Pons (tissue), 1 donor: Measurements from ENCODE around the gene BANF2.

ENCODE experiments used
- DNase-seq: peaks from one replicate; pipeline ENCODE4 v3.0.0-alpha.2; 2016; ENCODE audit warnings: low spot score

The BANF2 gene

DNA sequence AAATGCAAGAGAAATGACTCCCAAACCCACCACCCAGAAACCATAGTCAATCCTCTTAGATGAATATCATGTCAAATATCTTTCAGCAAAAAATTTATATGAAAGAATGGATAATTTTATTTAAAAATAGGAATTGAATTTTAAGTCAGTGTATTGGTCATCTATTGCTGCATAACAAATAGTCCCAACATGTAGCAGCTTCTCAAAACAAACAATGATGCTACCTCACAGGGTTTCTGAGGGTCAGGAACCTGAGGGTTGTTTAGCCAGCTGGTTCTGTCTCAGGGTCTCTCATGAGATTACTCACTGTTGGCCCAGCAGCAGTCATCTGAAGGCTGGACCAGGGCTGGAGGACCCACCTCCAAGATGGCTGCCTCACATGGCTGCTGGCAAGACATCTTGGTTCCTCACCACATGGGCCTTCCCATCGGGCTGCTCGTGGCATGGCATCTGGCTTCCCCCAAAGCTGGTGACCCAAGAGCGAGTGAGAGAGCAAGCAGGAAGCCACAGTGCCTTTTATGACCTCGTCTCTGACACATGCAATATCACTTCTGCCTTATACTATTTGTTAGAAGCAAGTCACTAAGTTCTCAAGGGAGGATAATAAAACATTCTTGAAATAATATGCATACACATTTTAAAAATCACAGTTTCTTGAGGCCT lies 36.3 kb downstream of the BANF2 start:
- DNase-seq = no peak

DNA sequence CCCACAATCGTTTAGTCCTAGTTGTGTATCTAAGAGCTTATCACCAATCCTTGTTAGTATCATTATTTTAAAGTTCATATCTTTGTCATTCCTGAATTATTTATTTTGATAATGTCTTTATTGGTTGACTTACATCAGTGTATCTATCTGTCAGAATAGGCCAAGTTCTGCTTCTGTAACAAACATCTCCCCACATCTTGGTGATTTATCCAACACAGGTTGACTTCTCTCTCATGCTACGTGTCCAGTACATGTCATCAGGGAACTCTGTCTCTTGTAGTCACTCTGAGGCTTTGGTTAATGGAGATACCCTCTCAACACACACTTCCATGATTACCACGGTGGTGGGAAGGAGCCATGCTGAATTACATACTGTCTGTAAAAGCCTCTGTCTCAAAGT lies 38.4 kb downstream of the BANF2 start:
- DNase-seq = no peak

DNA sequence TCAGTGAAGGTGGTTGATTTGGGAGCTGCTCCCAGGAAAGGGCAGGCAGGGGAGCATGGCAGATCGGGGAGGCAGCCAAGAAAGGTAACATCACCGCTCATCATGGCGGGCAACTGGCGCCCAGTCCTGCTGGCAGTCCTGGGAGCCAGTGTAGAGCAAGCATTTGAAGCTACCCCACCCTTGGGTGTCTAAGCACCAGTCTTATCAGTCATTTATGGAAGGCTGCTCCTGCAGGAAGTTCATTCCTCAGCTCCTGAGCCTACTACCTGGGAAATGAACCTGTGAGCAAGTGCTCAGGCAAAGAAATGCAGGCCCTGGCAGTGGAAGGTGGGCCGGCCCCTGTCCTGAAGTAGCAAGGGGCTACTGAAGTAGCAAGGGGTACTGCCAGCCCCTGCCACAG lies 41.5 kb downstream of the BANF2 start:
- DNase-seq = no peak

GRCh38 chr20:17742731-17743130 lies 43.0 kb downstream of the BANF2 start:
- DNase-seq = no peak

- DNase-seq = no peak
Observed at GRCh38 chr20:17743677-17744076, 43.9 kb downstream of the BANF2 start.

DNA sequence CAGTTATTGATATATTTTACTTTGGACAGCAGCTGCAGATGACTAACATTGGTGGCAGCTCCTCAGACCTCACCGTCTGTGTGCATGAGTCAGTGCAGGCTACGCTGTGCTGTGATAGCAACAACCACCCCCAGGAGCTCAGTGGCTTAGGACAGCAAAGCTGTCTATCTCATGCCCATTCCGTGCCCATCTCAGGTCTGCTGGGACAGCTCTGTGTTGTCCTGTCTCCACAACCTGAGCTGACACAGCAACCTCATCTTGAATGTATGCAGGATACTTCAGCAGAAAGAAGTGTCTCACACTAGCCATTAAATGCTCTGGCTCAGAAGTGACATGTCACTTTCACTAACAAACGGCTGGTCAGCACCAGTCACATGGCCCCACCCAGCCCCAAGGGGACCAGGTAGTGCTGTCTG lies 47.7 kb downstream of the BANF2 start:
- DNase-seq = no peak

DNA sequence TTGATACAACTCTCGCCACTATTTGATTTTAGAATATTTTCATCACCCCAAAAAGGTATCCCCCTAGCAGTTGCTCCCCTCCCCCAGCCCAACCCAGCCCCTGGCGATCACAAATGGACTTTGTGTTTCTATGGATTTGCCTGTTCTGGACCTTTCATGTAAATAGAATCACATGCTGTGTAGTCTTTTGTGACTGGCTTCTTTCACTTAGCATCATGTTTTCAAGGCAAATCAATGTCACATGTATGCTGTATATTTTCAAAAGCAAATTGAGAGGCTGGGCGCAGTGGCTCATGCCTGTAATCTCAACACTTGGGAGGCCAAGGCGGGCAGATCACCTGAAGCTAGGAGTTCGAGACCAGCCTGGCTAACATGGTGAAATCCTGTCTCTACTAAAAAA lies 48.5 kb downstream of the BANF2 start:
- DNase-seq = no peak

GRCh38 chr20:17749626-17749977 lies 49.8 kb downstream of the BANF2 start:
- no peak for DNase-seq

DNA sequence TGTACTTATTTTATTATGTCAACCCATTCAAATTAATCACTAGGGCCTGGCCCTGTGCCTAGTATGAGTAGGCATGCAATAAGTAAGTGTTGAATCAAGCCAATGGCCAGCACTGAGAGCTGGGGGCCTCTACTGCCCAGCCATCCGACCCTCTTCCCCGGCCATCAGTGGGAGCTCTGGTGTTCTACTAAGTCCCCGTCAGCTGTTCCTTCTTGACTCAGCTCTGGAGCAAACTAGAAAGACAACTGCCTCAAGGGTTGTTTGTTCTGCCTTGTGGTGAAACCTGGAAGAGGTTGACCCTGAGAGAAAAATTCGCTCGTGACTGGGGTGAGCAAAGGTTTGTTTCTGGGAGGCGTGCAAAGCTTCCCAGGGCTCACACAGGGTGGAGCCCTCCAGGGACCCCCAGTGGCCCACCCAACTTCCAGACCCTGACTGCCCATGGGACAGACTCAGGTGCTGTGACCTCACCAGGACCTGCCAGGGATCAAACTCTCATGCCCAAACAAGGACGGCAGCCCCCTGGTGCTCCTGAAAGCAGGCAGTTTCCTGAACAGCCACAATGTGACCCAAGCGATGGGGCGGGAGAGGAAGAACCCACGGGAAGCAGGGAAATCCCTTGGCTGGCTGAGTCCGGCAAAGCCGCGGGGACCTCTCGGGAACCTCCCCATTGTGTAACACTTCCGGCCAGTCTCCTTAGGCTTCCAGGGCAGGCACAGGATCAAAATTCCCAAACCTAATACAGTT lies 50.4 kb downstream of the BANF2 start:
- no peak for DNase-seq

GRCh38 chr20:17750722-17751045 lies 50.9 kb downstream of the BANF2 start:
- no peak for DNase-seq

GRCh38 chr20:17751640-17752039 lies 51.9 kb downstream of the BANF2 start:
- DNase-seq = no peak

DNA sequence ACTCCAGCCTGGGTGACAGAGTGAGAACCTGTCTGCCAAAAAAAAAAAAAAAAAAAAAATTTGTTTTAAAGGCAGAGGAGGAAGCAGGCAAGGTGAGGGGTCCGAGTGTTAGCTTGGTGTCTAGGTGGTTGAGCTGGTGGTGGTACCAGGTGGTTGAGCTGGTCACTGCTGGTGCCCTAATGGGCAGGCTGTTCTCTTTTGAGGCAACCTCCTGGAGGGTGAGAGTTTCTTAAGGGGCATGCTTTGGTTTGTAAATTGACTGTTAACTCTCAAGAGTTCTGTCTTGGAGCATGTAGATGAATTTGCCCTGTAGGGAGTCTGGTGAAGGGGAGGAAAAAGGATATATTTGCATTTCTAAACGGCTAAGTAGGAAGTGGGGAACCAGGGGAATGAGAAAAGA lies 52.7 kb downstream of the BANF2 start:
- DNase-seq = no peak

DNA sequence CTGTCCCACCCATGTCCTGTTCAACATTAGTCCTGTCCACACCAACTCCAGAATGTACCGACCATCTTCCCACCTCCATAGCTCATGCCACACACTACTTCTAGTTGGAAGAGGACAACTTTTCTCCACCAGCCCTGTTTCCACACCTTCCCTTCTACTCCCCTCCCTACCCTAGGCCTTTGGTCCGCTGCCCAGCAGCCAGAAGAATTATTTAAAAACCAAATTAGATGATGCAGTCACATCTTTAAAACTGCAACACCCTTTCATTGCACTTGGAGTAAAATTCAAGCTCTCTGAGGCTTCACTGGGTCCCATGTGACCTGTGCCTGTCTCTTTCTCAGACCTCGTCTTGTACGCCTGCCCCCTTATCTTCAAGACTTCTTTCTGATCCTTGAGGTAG lies 53.8 kb downstream of the BANF2 start:
- no peak for DNase-seq

DNA sequence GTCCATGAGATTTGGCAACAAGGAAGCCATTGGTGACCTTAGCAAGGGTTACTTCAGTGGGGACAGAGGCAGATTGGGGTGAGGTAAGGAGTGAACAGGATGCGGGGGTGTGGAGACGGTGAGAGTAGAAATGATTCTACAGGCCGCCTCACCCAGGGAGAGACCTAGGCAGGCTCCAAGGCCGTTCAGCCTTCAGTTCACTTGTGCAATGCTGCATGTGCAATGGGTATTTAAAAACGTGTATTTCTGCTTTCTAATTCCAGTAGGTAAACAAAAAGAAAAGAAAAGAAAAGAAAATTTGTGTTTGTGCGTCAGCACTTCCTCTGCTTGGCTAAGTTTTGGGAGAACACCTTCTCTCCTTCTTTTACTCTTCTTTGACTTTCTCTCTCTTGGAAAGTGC lies 56.8 kb downstream of the BANF2 start:
- DNase-seq = no peak

DNA sequence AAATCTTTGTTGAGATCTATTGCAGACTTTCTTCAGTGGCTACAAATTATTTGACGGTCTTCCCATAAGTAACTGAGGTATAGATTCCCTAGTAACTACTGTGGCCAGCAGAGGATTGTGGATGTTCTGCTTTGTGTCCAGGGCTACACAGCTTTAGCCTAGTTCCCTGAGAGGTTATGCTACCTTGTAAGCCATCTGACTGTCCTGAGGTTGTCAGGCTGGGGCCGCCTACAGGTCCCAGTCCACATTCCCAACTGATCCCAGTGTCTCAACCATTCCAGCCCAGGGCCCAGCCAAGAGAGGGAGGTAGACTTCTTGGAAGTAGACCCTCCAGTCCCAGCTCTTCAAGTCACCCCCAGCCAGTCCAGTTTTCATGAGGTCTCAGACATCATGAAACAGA lies 57.7 kb downstream of the BANF2 start:
- DNase-seq = no peak

DNA sequence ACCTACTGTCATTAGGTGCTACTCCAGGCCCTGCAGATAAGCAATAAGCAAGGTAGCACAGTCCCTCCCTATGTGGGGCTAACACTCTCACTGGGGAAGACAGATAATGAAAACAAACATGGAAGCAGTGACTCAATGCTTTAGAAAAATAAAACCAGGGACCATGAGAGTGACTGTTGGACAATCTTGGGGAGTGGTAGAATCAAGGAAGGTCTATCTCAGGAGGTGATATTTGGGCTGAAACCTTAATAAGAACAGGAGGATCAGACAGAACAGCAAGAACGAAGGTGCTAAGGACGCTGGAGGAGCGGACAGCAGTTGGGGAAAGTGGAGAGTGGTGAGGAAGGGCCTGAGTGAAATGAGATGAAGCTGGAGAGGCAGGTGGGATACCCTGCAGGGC lies 58.2 kb downstream of the BANF2 start:
- no peak for DNase-seq

GRCh38 chr20:17758512-17758911 lies 58.7 kb downstream of the BANF2 start:
- DNase-seq = no peak

DNA sequence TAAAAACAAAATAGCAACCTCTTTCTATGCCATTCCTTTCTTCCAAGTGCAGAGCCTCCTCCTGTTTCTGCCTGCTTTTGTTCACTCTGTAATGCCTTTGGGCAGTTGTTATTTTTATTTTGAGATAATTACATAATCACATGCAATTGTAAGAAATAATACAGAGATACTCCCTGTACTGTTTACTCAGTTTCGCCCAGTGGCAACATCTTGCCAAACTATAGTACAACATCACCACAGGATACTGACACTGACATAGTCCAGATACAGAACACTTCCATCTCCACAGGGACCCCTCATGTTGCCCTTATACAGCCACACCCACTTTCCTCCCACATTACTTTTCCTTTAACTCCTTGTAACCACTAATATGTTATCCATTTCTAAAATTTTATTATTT lies 59.7 kb downstream of the BANF2 start:
- no peak for DNase-seq

DNA sequence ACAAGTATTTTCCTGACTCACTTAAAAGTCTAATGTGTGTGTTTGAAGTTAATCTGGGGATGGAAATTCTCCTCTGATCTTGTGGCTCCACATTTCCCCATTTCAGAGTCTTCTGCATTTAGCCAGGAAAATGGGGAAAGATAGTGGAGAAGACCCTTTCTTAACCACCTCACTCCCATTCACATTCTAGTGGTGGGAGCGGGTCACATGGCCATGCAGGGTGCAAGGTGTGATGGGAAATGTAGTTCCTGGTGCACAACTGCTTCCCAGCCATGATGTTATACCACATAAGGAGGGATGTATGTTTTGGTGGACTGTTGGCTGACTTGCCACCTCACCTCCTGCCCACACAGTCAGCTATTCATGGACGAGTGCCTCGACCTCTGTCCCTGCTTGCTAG lies 61.8 kb downstream of the BANF2 start:
- no peak for DNase-seq

GRCh38 chr20:17762243-17762872 lies 62.6 kb downstream of the BANF2 start:
- no peak for DNase-seq

GRCh38 chr20:17762873-17763557 lies 63.2 kb downstream of the BANF2 start:
- no peak for DNase-seq

- no peak for DNase-seq
Observed at GRCh38 chr20:17765017-17765416, 65.3 kb downstream of the BANF2 start.

GRCh38 chr20:17765584-17765983 lies 65.8 kb downstream of the BANF2 start:
- DNase-seq = no peak
